IPS-NIHi7 (cell line): ENCODE data around the gene CCDC187.

Experiments
- DNase-seq: peaks from one replicate; pipeline ENCODE4 v3.0.0; 2012; ENCODE audit warnings: mixed read lengths; ENCODE audit errors: extremely low spot score

Gene CCDC187

GRCh38 chr9:136339173-136339957, 35.5 kb upstream of the CCDC187 start:
- DNase-seq, result peak; percentile 89

GRCh38 chr9:136338511-136338910, 34.6 kb upstream of the CCDC187 start:
- no peak for DNase-seq

- no peak for DNase-seq
Observed at GRCh38 chr9:136337416-136338395, 33.8 kb upstream of the CCDC187 start.

- no peak for DNase-seq
Observed at GRCh38 chr9:136336881-136337280, 33.0 kb upstream of the CCDC187 start.

- no peak for DNase-seq
Observed at GRCh38 chr9:136336156-136336870, 32.4 kb upstream of the CCDC187 start.

GRCh38 chr9:136335296-136336155, 31.6 kb upstream of the CCDC187 start:
- DNase-seq, result no peak

- no peak for DNase-seq
Observed at GRCh38 chr9:136334541-136334940, 30.6 kb upstream of the CCDC187 start.

- no peak for DNase-seq
Observed at GRCh38 chr9:136333486-136333885, 29.6 kb upstream of the CCDC187 start.

GRCh38 chr9:136333045-136333444, 29.2 kb upstream of the CCDC187 start:
- DNase-seq, result no peak

GRCh38 chr9:136332482-136332983, 28.6 kb upstream of the CCDC187 start:
- DNase-seq, result no peak

- no peak for DNase-seq
Observed at GRCh38 chr9:136331556-136332481, 27.9 kb upstream of the CCDC187 start.

- DNase-seq, result no peak
Observed at GRCh38 chr9:136331030-136331429, 27.1 kb upstream of the CCDC187 start.

- DNase-seq, result no peak
Observed at GRCh38 chr9:136330406-136330990, 26.6 kb upstream of the CCDC187 start.

- DNase-seq, result no peak
Observed at GRCh38 chr9:136329636-136330405, 25.9 kb upstream of the CCDC187 start.

GRCh38 chr9:136329211-136329627, 25.3 kb upstream of the CCDC187 start:
- DNase-seq, result no peak

- no peak for DNase-seq
Observed at GRCh38 chr9:136328622-136329041, 24.7 kb upstream of the CCDC187 start.

GRCh38 chr9:136328011-136328621, 24.2 kb upstream of the CCDC187 start:
- no peak for DNase-seq
